ENCODE data around the gene RPAIN.

DNA sequence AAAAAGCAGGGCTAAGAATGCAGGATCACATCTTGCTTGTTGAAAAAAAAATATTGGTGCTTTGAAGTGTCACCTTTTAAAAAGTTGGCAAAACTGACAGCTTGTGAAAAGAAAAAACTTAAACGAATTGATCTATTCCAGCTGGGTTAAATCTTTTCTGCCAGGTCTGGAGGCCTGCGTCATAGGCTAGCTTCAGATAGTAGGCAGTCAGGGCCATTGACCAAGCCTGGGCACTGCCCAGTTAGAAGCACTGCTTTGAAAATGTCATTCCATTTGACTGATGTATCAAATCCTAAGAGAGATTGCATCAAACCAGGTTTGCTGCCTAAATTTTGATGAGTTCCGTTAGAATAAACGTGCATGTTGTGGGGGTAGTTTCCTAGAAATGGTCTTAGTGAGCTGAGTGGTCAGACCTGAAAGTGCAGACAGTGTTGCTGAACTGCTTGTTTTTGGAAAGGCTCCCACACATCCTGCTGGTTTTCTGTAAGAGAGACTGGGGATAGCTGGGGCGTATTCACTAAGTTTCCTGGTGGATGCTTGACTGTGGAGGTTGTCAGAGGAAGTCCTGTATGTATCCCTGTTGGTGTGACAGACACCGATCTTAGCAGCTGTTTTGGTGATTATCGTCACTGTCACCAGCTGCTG, 39.4 kb upstream of the RPAIN start:
- TF ChIP-seq, protein P1, sequence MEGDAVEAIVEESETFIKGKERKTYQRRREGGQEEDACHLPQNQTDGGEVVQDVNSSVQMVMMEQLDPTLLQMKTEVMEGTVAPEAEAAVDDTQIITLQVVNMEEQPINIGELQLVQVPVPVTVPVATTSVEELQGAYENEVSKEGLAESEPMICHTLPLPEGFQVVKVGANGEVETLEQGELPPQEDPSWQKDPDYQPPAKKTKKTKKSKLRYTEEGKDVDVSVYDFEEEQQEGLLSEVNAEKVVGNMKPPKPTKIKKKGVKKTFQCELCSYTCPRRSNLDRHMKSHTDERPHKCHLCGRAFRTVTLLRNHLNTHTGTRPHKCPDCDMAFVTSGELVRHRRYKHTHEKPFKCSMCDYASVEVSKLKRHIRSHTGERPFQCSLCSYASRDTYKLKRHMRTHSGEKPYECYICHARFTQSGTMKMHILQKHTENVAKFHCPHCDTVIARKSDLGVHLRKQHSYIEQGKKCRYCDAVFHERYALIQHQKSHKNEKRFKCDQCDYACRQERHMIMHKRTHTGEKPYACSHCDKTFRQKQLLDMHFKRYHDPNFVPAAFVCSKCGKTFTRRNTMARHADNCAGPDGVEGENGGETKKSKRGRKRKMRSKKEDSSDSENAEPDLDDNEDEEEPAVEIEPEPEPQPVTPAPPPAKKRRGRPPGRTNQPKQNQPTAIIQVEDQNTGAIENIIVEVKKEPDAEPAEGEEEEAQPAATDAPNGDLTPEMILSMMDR (conservative IDR thresholded peaks at IDR 0.05; ENCODE audit: low read depth, low read length), result no peak
- TF ChIP-seq EZH2 (IDR thresholded peaks at IDR 0.05; ENCODE audit: low read length, unreplicated experiment), result no peak
